Type B pancreatic cell (in vitro differentiated cells): ENCODE results near the gene MYO5C. TPM values are rescaled to one million over a fixed set of nuclear protein-coding genes. Genes with fewer than 3 reads are reported as not detected.
"Not testable (repeated sequence)": the region's sequence is repeated elsewhere in the genome, so short reads cannot be mapped to it uniquely, and the experiment has no call there.

ENCODE experiments used
- DNase-seq: peaks from one replicate; pipeline ENCODE4 v3.0.0; 2021; ENCODE audit warnings: mixed read lengths; ENCODE audit not compliant: unreplicated experiment; ENCODE audit errors: extremely low spot score
- H3K27ac Mint-ChIP-seq: 2 replicates; pipeline ENCODE4 v1.8.0; 2021; ENCODE audit warnings: mild to moderate bottlenecking, mixed read lengths
- H3K27me3 Mint-ChIP-seq: 2 replicates; pipeline ENCODE4 v1.8.0; 2021; ENCODE audit warnings: mixed read lengths
- H3K36me3 Mint-ChIP-seq: 2 replicates; pipeline ENCODE4 v1.8.0; 2021; ENCODE audit warnings: mixed read lengths
- H3K4me1 Mint-ChIP-seq: one replicate; pipeline ENCODE4 v1.8.0; 2021; ENCODE audit warnings: mixed read lengths; ENCODE audit not compliant: unreplicated experiment
- H3K4me3 Mint-ChIP-seq: 2 replicates; pipeline ENCODE4 v1.8.0; 2021; ENCODE audit warnings: mild to moderate bottlenecking, mixed read lengths
- H3K9me3 Mint-ChIP-seq: 2 replicates; pipeline ENCODE4 v1.8.0; 2021; ENCODE audit warnings: mixed read lengths
- CTCF ChIP-seq: fragments of 200-600 bp; sonication (generic); conservative IDR thresholded peaks from 2 replicates; pipeline ENCODE4 v1.5.0; 2021; ENCODE audit warnings: antibody characterized with exemption, mild to moderate bottlenecking
- total RNA-seq: library from RNA; stranded (reverse); gene quantifications from 2 replicates; pipeline ENCODE4 v1.2.1, GENCODE V29; 2021; ENCODE audit warnings: low replicate concordance

Gene MYO5C
- total RNA-seq, 1 donor from 2014 or later, result 17.5 TPM

DNA sequence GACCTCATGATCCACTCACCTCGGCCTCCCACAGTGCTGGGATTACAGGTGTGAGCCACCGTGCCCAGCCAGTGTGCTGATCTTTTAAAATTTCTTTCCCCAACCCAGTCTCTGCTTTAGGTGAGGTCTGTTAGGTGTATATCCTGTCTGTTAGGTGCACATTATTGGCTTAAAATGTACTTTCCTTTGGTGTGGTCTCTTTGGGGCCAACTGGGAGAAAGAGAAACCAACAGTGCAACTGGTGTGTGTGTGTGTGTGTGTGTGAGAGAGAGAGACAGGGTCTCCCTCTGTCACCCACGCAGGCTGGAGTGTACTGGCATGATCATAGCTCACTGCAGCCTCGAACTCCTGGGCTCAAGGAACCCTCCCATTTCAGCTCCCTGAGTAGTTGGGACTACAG, 54.1 kb downstream of the MYO5C start:
- TF ChIP-seq CTCF, result no peak
- Mint-ChIP-seq H3K27ac (no peak overlapping the region), H3K4me1 (no peaks in the 10 kb centered on the region), H3K27me3 (no peaks in the 10 kb centered on the region), H3K36me3 (peaks cover 3% of the 10 kb centered on the region), H3K4me3 (no peak overlapping the region), H3K9me3 (no peaks in the 10 kb centered on the region)
- DNase-seq, result no peak

GRCh38 chr15:52240166-52240565, 55.4 kb downstream of the MYO5C start:
- no peak for DNase-seq
- no peak for TF ChIP-seq CTCF
- Mint-ChIP-seq H3K36me3 (peaks cover 3% of the 10 kb centered on the region), H3K4me1 (no peaks in the 10 kb centered on the region), H3K4me3 (no peak overlapping the region), H3K9me3 (no peaks in the 10 kb centered on the region), H3K27ac (no peak overlapping the region), H3K27me3 (no peaks in the 10 kb centered on the region)

GRCh38 chr15:52238989-52239525, 56.5 kb downstream of the MYO5C start:
- not testable (repeated sequence) for DNase-seq, H3K9me3 Mint-ChIP-seq, H3K4me3 Mint-ChIP-seq, H3K27me3 Mint-ChIP-seq, H3K4me1 Mint-ChIP-seq, H3K27ac Mint-ChIP-seq, H3K36me3 Mint-ChIP-seq

- H3K27ac Mint-ChIP-seq, result no peak overlapping the region
Measured at GRCh38 chr15:52238149-52238548, 57.5 kb downstream of the MYO5C start.

DNA sequence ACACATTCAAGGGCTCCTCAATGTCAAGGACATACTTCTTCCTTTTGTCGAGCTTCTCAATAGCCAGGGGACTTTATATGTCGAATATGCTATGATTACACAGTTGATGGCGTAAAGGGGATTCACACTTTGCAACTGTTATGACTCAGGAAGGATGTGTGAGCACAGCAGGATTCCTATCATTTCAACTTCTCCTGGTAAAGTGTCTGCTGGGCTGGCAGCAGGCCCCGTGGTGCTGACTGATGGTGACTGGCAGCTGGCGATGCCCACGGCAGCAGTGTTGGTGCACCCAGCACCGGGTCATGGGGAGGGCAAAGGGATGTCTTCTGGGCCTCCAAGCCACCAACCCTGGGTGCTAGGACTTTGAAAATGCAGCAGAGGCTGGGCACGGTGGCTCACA, 59.6 kb downstream of the MYO5C start:
- TF ChIP-seq CTCF, result no peak
- no peaks in the 10 kb centered on the region for H3K36me3 Mint-ChIP-seq
- H3K27me3 Mint-ChIP-seq, result no peaks in the 10 kb centered on the region
- no peak overlapping the region for H3K27ac Mint-ChIP-seq
- no peaks in the 10 kb centered on the region for H3K4me1 Mint-ChIP-seq
- DNase-seq, result no peak
- no peaks in the 10 kb centered on the region for H3K9me3 Mint-ChIP-seq
- no peak overlapping the region for H3K4me3 Mint-ChIP-seq

More at GRCh38 chr15:52238149-52238548, 57.5 kb downstream of the MYO5C start:
- DNase-seq, result no peak
- TF ChIP-seq CTCF, result no peak
- Mint-ChIP-seq H3K4me3 (no peak overlapping the region), H3K36me3 (peaks cover 3% of the 10 kb centered on the region), H3K27me3 (no peaks in the 10 kb centered on the region), H3K4me1 (no peaks in the 10 kb centered on the region), H3K9me3 (no peaks in the 10 kb centered on the region)

DNA sequence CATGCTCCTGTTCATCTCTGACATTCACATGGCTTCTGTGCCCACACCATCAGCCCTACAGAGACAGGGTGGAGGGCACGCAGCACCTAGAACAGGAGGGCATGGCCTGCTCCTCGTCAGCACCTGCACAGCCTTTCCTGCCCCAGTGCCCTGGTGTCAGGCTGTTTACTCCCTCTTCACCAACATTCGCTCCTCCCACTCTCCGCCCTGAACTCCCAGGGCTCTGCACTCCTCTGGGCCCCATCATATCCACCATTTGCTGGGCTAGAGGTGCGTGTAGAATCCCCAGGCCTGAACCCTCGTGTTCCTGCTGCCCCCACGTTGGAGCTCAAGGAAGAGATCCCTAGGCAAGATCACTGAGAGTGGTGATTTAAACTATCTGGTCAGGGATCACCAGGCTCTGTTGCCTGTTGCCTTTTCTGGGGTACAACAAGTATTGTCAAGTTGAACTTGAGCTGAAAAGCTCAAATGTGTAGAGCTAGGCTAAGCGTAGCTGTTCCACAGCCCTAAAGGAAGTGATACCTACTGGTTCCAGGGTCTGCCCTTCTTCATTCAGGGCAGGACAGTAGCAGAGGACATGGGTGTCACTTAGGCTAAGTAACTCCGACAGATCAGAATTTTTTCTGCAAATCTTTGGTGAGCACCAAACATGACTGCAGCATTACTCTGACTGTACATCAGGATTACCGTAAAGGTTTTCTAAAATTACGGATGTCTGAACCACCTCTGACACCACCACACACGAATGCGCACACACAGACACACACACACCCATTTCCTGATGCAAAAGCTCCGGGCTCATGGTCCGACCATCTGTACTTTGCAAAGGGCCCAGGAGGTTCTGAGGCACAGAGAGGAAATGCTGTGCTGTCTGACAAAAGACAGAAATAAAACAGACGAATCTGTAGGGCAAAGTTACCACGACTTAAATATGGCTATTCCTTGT, 60.7 kb downstream of the MYO5C start:
- Mint-ChIP-seq H3K36me3 (no peaks in the 10 kb centered on the region), H3K4me3 (no peak overlapping the region), H3K27me3 (no peaks in the 10 kb centered on the region), H3K4me1 (no peaks in the 10 kb centered on the region), H3K27ac (no peak overlapping the region), H3K9me3 (no peaks in the 10 kb centered on the region)
- DNase-seq, result no peak
- no peak for TF ChIP-seq CTCF
